ENCODE results near the gene STEEP1.
A peak's percentile ranks its signal among the peaks of the same experiment; 100 is the strongest.

Gene STEEP1

DNA sequence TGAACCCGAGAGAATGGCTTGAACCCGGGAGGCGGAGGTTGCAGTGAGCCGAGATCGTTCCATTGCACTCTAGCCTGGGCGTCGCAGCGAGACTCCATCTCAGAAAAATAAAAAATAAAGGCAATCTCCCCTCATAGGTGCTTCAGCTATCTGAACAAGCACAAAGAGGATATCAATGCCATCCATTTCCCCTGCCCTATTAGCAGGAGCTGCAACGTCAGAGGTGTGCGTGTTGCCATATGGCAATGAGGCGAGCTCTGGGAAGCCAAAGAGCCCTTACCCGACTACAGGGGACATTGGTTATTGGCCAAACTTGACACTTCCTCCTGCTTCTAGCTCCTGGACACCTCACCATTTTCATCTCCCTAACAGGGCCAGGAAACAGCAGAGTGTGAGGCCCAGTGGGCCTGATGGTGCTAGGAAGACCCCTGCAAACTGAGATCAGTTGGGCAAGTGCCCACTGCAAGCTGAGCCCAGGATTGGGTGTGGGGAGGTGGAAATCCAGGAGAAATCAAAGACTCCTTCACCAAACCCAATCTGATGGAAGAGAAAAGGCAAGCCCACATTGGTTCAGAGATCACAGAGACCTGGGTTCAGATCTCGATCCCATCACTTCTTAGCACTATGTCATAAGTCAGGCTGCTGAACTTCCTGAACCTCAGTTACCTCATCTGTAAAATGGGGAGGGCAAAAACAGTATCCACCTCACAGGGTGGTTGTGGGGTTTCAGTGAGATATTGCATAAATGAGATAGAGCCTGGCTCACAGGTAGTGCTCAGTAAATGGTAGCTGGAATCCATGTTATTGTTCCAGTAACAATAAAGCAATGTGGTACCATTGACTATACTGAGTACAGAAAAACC is 75.8 kb downstream of the STEEP1 start:
- no peak for DNase-seq
- Mint-ChIP-seq H3K36me3 (ENCODE audit: low read depth) (no peaks in the 10 kb centered on the region), H3K9me3 (peaks cover 55% of the 10 kb centered on the region), H3K4me1 (peaks cover 4% of the 10 kb centered on the region), H3K4me3 (no peak overlapping the region), H3K27ac (no peak overlapping the region), H3K27me3 (ENCODE audit: low read depth, poor library complexity) (peaks cover 11% of the 10 kb centered on the region)
- no peak for TF ChIP-seq CTCF (IDR thresholded peaks at IDR 0.05)

- H3K27me3 Mint-ChIP-seq (ENCODE audit: low read depth, poor library complexity): peaks cover 16% of the 10 kb centered on the region
- no peaks in the 10 kb centered on the region for H3K4me1 Mint-ChIP-seq
- H3K36me3 Mint-ChIP-seq (ENCODE audit: low read depth): no peaks in the 10 kb centered on the region
- no peak overlapping the region for H3K4me3 Mint-ChIP-seq
- no peak overlapping the region for H3K27ac Mint-ChIP-seq
- DNase-seq: peak; percentile 50
- TF ChIP-seq CTCF (IDR thresholded peaks at IDR 0.05): peak; percentile 39
- peaks cover 56% of the 10 kb centered on the region for H3K9me3 Mint-ChIP-seq
Measured at GRCh38 chrX:119488749-119489148, 76.5 kb downstream of the STEEP1 start.

Data from nephron progenitor cell (in vitro differentiated cells).